K562 (cell line): Measurements from ENCODE around the gene GFRA1.

Experiments used
- CTBP1 ChIP-seq: fragments of 450-650 bp; IDR thresholded peaks from 2 replicates; pipeline ENCODE4 v1.6.1; 2016; ENCODE audit warnings: borderline replicate concordance
- EHMT2 ChIP-seq: fragments of 450-650 bp; IDR thresholded peaks from 2 replicates; pipeline ENCODE4 v1.6.1; 2018; ENCODE audit warnings: antibody characterized with exemption
- ETS2 ChIP-seq: IDR thresholded peaks from 2 replicates; pipeline ENCODE4 v1.6.1; 2016; ENCODE audit warnings: borderline replicate concordance, missing genetic modification characterization, mild to moderate bottlenecking, moderate library complexity, missing compliant biosample characterization; ENCODE audit not compliant: poor library complexity, severe bottlenecking
- GATA2 ChIP-seq: sonication (generic); formaldehyde crosslinking; IDR thresholded peaks from 2 replicates; pipeline ENCODE4 v1.4.0; 2020; ENCODE audit warnings: mild to moderate bottlenecking, missing genetic modification reagents
- TCF7L2 ChIP-seq: fragments of 150-350 bp; IDR thresholded peaks from 2 replicates; pipeline ENCODE4 v1.6.1; 2016; ENCODE audit warnings: low read depth, mild to moderate bottlenecking, low read length, moderate library complexity
- TGIF2 ChIP-seq: sonication (generic); formaldehyde crosslinking; IDR thresholded peaks from 2 replicates; pipeline ENCODE4 v1.8.1; 2022; ENCODE audit warnings: mild to moderate bottlenecking, missing genetic modification reagents, moderate library complexity
- YY1 ChIP-seq, 3 experiments: IDR thresholded peaks; 2 replicates each; pipeline ENCODE4 v1.6.1; 2011; ENCODE audit warnings: low read length in 2 of 3, mild to moderate bottlenecking in 2 of 3, moderate library complexity in 2 of 3, borderline replicate concordance in 1 of 3, control low read depth in 1 of 3, low read depth in 1 of 3; ENCODE audit not compliant: insufficient read depth in 3 of 3, insufficient replicate concordance in 2 of 3, control insufficient read depth in 1 of 3, insufficient read length in 1 of 3; ENCODE audit errors: extremely low read depth in 1 of 3
- ZNF316 ChIP-seq: fragments of 450-650 bp; IDR thresholded peaks from 2 replicates; pipeline ENCODE4 v1.6.1; 2016
- ZSCAN29 ChIP-seq: fragments of 450-650 bp; IDR thresholded peaks from 2 replicates; pipeline ENCODE4 v1.6.1; 2017
- TF ChIP-seq, protein P1 (sequence below): sonication (generic); formaldehyde crosslinking; IDR thresholded peaks from 2 replicates; pipeline ENCODE4 v1.8.0; 2022; ENCODE audit warnings: missing genetic modification reagents, mild to moderate bottlenecking, moderate library complexity, borderline replicate concordance

GRCh38 chr10:116160271-116160670 is 112.7 kb downstream of the GFRA1 start:
- no peak for TF ChIP-seq GATA2 (CRISPR knock-in tag)
- no peak for TF ChIP-seq ETS2 (tag)
- no peak for TF ChIP-seq TGIF2 (CRISPR knock-in tag)
- TF ChIP-seq, protein P1, sequence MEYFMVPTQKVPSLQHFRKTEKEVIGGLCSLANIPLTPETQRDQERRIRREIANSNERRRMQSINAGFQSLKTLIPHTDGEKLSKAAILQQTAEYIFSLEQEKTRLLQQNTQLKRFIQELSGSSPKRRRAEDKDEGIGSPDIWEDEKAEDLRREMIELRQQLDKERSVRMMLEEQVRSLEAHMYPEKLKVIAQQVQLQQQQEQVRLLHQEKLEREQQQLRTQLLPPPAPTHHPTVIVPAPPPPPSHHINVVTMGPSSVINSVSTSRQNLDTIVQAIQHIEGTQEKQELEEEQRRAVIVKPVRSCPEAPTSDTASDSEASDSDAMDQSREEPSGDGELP (CRISPR knock-in tag) = no peak
- TF ChIP-seq ZSCAN29 = no peak
- TF ChIP-seq TCF7L2 = no peak
- TF ChIP-seq ZNF316 = no peak
- TF ChIP-seq EHMT2 = no peak
- TF ChIP-seq CTBP1 = no peak
- TF ChIP-seq YY1 (IDR thresholded peaks at IDR 0.05; ENCODE audit: borderline replicate concordance in 1 of 3, control insufficient read depth in 1 of 3, extremely low read depth in 1 of 3, insufficient read depth in 3 of 3, insufficient read length in 1 of 3, insufficient replicate concordance in 2 of 3, low read depth in 1 of 3, low read length in 2 of 3) = no peak
